LNCAP (cell line): Measurements from ENCODE around the gene RMI1.

ENCODE experiments used
- CTCF ChIP-seq: fragments of 450-650 bp; IDR thresholded peaks from 2 replicates; pipeline ENCODE4 v1.5.1; 2017; ENCODE audit warnings: mild to moderate bottlenecking

Gene RMI1

GRCh38 chr9:83936523-83936922, 44.1 kb upstream of the RMI1 start:
- TF ChIP-seq CTCF = no peak

GRCh38 chr9:83937861-83938455, 42.6 kb upstream of the RMI1 start:
- TF ChIP-seq CTCF = peak; percentile 66

GRCh38 chr9:83940590-83941303, 39.9 kb upstream of the RMI1 start:
- TF ChIP-seq CTCF = no peak

- TF ChIP-seq CTCF = no peak
Measured at GRCh38 chr9:83956086-83956435, 24.5 kb upstream of the RMI1 start.

GRCh38 chr9:83956436-83957247, 24.0 kb upstream of the RMI1 start:
- TF ChIP-seq CTCF = no peak

- no peak for TF ChIP-seq CTCF
Measured at GRCh38 chr9:83957248-83957513, 23.4 kb upstream of the RMI1 start.

- no peak for TF ChIP-seq CTCF
Measured at GRCh38 chr9:83959061-83959460, 21.5 kb upstream of the RMI1 start.
